Measurements from ENCODE around the gene TMEM31. TPM values are rescaled to one million over a fixed set of nuclear protein-coding genes. Genes with fewer than 3 reads are reported as not detected.

Gene TMEM31
- total RNA-seq, 1 donor from 2014 or later = not detected

DNA sequence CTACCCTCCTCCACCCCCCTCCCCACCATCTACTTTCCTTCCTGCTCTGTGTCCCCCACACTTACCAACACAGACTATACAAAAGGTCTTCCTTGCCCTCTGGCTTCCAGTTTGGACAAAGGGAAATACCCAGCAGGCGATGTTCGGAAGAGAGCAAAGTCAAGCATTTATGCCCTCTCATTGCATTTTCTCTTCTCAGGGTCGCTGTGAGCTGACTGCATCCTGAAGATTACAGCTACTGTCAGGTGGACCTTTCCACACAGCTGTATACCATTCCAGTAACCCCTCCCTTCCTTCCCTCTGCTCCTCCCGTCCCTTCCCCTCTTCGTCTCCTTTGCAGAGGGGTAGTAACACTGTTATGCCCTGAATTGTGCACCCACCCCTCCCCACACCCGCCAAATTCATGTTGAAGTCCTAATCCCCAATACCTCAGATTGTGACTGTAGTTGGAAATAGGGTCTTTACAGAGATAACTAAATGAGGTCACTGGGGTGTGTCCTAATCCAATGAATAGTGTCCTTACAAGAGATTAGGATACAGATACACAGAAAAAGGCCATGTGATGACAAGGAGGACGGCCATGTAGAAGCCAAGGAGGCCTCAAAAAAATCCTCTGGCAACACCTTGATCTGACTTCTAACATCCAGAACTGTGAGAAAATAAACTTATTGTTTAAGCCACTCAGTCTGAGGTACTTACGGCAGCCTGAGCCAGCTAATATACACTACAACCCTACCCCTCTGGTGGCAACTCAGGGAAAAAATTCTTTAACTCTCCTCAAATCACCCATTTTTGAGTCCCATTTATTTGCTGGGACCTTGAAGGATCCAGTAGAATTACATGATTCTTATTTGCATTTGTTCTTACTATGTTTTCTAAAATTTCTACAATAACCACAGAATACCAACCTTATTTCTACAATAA is 35.9 kb upstream of the TMEM31 start:
- Mint-ChIP-seq H3K27ac (ENCODE audit: unreplicated experiment) (peak overlapping the region; percentile 36), H3K4me1 (ENCODE audit: unreplicated experiment) (peaks cover 3% of the 10 kb centered on the region), H3K36me3 (ENCODE audit: low read depth, unreplicated experiment) (peaks cover 12% of the 10 kb centered on the region), H3K4me3 (ENCODE audit: unreplicated experiment) (no peak overlapping the region), H3K27me3 (ENCODE audit: unreplicated experiment) (no peaks in the 10 kb centered on the region), H3K9me3 (ENCODE audit: unreplicated experiment) (no peaks in the 10 kb centered on the region)
- TF ChIP-seq, protein P1, sequence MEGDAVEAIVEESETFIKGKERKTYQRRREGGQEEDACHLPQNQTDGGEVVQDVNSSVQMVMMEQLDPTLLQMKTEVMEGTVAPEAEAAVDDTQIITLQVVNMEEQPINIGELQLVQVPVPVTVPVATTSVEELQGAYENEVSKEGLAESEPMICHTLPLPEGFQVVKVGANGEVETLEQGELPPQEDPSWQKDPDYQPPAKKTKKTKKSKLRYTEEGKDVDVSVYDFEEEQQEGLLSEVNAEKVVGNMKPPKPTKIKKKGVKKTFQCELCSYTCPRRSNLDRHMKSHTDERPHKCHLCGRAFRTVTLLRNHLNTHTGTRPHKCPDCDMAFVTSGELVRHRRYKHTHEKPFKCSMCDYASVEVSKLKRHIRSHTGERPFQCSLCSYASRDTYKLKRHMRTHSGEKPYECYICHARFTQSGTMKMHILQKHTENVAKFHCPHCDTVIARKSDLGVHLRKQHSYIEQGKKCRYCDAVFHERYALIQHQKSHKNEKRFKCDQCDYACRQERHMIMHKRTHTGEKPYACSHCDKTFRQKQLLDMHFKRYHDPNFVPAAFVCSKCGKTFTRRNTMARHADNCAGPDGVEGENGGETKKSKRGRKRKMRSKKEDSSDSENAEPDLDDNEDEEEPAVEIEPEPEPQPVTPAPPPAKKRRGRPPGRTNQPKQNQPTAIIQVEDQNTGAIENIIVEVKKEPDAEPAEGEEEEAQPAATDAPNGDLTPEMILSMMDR (IDR thresholded peaks at IDR 0.05; ENCODE audit: unreplicated experiment) = no peak
- no peak for DNase-seq (ENCODE audit: low spot score)

GRCh38 chrX:103678199-103678993 is 32.3 kb upstream of the TMEM31 start:
- DNase-seq (ENCODE audit: low spot score) = no peak
- H3K27ac Mint-ChIP-seq (ENCODE audit: unreplicated experiment) = no peak overlapping the region
- no peak overlapping the region for H3K4me3 Mint-ChIP-seq (ENCODE audit: unreplicated experiment)
- peaks cover 3% of the 10 kb centered on the region for H3K4me1 Mint-ChIP-seq (ENCODE audit: unreplicated experiment)
- TF ChIP-seq, protein P1 (IDR thresholded peaks at IDR 0.05; ENCODE audit: unreplicated experiment) = no peak
- H3K36me3 Mint-ChIP-seq (ENCODE audit: low read depth, unreplicated experiment) = peaks cover 12% of the 10 kb centered on the region
- no peaks in the 10 kb centered on the region for H3K27me3 Mint-ChIP-seq (ENCODE audit: unreplicated experiment)
- H3K9me3 Mint-ChIP-seq (ENCODE audit: unreplicated experiment) = no peaks in the 10 kb centered on the region

DNA sequence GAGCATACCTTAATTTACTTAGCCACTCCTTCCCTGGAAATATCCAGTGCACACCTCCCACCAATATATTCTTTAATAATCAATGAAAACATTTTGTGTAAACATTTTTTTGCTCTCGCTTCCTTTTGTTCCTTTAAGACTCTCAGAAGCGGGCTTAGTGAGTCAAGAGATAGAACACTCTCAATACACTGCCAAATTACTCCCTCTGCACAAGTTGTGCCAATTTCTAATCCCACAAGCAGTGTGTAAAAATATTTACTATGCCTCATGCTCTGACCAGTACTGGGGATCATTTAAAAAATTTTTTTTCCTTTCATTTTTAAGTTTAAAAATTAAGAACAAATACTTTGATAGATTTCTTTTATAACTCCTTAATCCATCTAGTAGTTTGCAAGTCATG is 29.3 kb upstream of the TMEM31 start:
- no peaks in the 10 kb centered on the region for H3K27me3 Mint-ChIP-seq (ENCODE audit: unreplicated experiment)
- H3K9me3 Mint-ChIP-seq (ENCODE audit: unreplicated experiment) = no peaks in the 10 kb centered on the region
- DNase-seq (ENCODE audit: low spot score) = no peak
- no peak overlapping the region for H3K27ac Mint-ChIP-seq (ENCODE audit: unreplicated experiment)
- TF ChIP-seq, protein P1 (IDR thresholded peaks at IDR 0.05; ENCODE audit: unreplicated experiment) = no peak
- H3K4me1 Mint-ChIP-seq (ENCODE audit: unreplicated experiment) = peaks cover 3% of the 10 kb centered on the region
- H3K36me3 Mint-ChIP-seq (ENCODE audit: low read depth, unreplicated experiment) = peaks cover 18% of the 10 kb centered on the region
- H3K4me3 Mint-ChIP-seq (ENCODE audit: unreplicated experiment) = no peak overlapping the region

GRCh38 chrX:103685396-103685795 is 25.3 kb upstream of the TMEM31 start:
- no peaks in the 10 kb centered on the region for H3K4me1 Mint-ChIP-seq (ENCODE audit: unreplicated experiment)
- H3K36me3 Mint-ChIP-seq (ENCODE audit: low read depth, unreplicated experiment) = peaks cover 7% of the 10 kb centered on the region
- H3K4me3 Mint-ChIP-seq (ENCODE audit: unreplicated experiment) = no peak overlapping the region
- H3K9me3 Mint-ChIP-seq (ENCODE audit: unreplicated experiment) = no peaks in the 10 kb centered on the region
- no peaks in the 10 kb centered on the region for H3K27me3 Mint-ChIP-seq (ENCODE audit: unreplicated experiment)
- TF ChIP-seq, protein P1 (IDR thresholded peaks at IDR 0.05; ENCODE audit: unreplicated experiment) = no peak
- H3K27ac Mint-ChIP-seq (ENCODE audit: unreplicated experiment) = no peak overlapping the region
- no peak for DNase-seq (ENCODE audit: low spot score)

Measured in endothelial cell (in vitro differentiated cells).